Breast epithelium (tissue), 4 donors: Measurements from ENCODE around the gene HDAC9. TPM values are rescaled to one million over a fixed set of nuclear protein-coding genes. Genes with fewer than 3 reads are reported as not detected.

Source experiments
- DNase-seq, 2 donors: peaks; one replicate each; pipeline ENCODE4 v3.0.0-alpha.2; 2019; ENCODE audit warnings: low spot score in 2 of 2
- H3K27ac ChIP-seq, 2 donors: fragments of 200-600 bp; sonication (generic) in 1 of 2; one replicate each; pipeline ENCODE4 v1.5.1; 2016 to 2019; ENCODE audit warnings: mild to moderate bottlenecking in 1 of 2
- H3K27me3 ChIP-seq, 2 donors: fragments of 200-600 bp; sonication (generic) in 1 of 2; one replicate each; pipeline versions ENCODE4 v1.5.1 to v1.6.0; 2017 to 2019; ENCODE audit warnings: control low read depth in 1 of 2, mild to moderate bottlenecking in 1 of 2
- H3K36me3 ChIP-seq: fragments of 200-600 bp; one replicate; pipeline ENCODE4 v1.5.1; 2019
- H3K4me1 ChIP-seq, 2 donors: fragments of 200-600 bp; sonication (generic); one replicate each; pipeline ENCODE4 v1.5.1; 2016 to 2019; ENCODE audit warnings: control low read depth in 1 of 2
- H3K4me3 ChIP-seq, 3 donors: fragments of 200-600 bp; sonication (generic); 1 replicate in 2 of 3; 2 replicates in 1 of 3; pipeline ENCODE4 v1.5.1; 2016 to 2019; ENCODE audit warnings: mild to moderate bottlenecking in 3 of 3, moderate library complexity in 2 of 3
- H3K9me3 ChIP-seq, 2 donors: fragments of 200-600 bp; sonication (generic) in 1 of 2; one replicate each; pipeline ENCODE4 v1.5.1; 2016 to 2019; ENCODE audit warnings: control low read depth in 1 of 2
- CTCF ChIP-seq, 3 donors: fragments of 450-650 bp; IDR thresholded peaks; one replicate each; pipeline ENCODE4 v1.5.1; 2016 to 2017; ENCODE audit warnings: antibody characterized with exemption in 3 of 3, mild to moderate bottlenecking in 3 of 3, moderate library complexity in 3 of 3
- POLR2A ChIP-seq: fragments of 450-650 bp; IDR thresholded peaks from one replicate; pipeline ENCODE4 v1.6.1; 2016; ENCODE audit warnings: antibody characterized with exemption, mild to moderate bottlenecking, moderate library complexity
- POLR2AphosphoS5 ChIP-seq, 3 donors: sonication (generic); formaldehyde crosslinking; IDR thresholded peaks; one replicate each; pipeline ENCODE4 v1.6.1; 2017; ENCODE audit warnings: antibody characterized with exemption in 3 of 3
- intact Hi-C: fragments of 100-400 bp; cut with DNase I; formaldehyde crosslinking; loops from one replicate; pipeline ENCODE4 v1.15.1; 2023; ENCODE audit warnings: low total_unique reads
- total RNA-seq, 3 donors: library from RNA; depleted of rRNA; stranded (reverse); fragments of >200 nt; gene quantifications; one replicate each; pipeline ENCODE4 v1.1.0, GENCODE V29; 2016

HDAC9 gene
- total RNA-seq, 3 donors from 2014 or later, result 7.2 to 27.5 (median 7.3) TPM

- DNase-seq, result no peak
- Histone ChIP-seq H3K9me3 (no peaks in the 10 kb centered on the region), H3K36me3 (no peaks in the 10 kb centered on the region), H3K4me3 (no peak overlapping the region), H3K4me1 (no peaks in the 10 kb centered on the region), H3K27me3 (no peaks in the 10 kb centered on the region), H3K27ac (no peak overlapping the region)
- TF ChIP-seq POLR2AphosphoS5 (IDR thresholded peaks at IDR 0.05) (no peak), POLR2A (no peak), CTCF (IDR thresholded peaks at IDR 0.05) (no peak)
- intact Hi-C loops, result no loop called here
Observed at GRCh38 chr7:18821554-18821953, 326.0 kb downstream of the HDAC9 start.

GRCh38 chr7:18824157-18824556 is 328.6 kb downstream of the HDAC9 start:
- Histone ChIP-seq H3K27ac (no peak overlapping the region), H3K9me3 (no peaks in the 10 kb centered on the region), H3K36me3 (no peaks in the 10 kb centered on the region), H3K4me1 (no peaks in the 10 kb centered on the region), H3K27me3 (no peaks in the 10 kb centered on the region), H3K4me3 (no peak overlapping the region)
- TF ChIP-seq CTCF (IDR thresholded peaks at IDR 0.05), result no peak
- no peak for TF ChIP-seq POLR2AphosphoS5 (IDR thresholded peaks at IDR 0.05)
- TF ChIP-seq POLR2A, result no peak
- DNase-seq, result no peak
- intact Hi-C loops, result no loop called here

GRCh38 chr7:18828260-18828993 is 332.9 kb downstream of the HDAC9 start:
- Histone ChIP-seq H3K27ac (no peak overlapping the region), H3K4me1 (no peaks in the 10 kb centered on the region), H3K36me3 (no peaks in the 10 kb centered on the region), H3K4me3 (no peak overlapping the region), H3K27me3 (no peaks in the 10 kb centered on the region), H3K9me3 (no peaks in the 10 kb centered on the region)
- intact Hi-C loops, result no loop called here
- TF ChIP-seq POLR2A, result no peak
- TF ChIP-seq POLR2AphosphoS5 (IDR thresholded peaks at IDR 0.05), result no peak
- no peak for DNase-seq

- Histone ChIP-seq H3K36me3 (no peaks in the 10 kb centered on the region), H3K27ac (no peak overlapping the region), H3K4me3 (peak overlapping the region in 1 of 3 donors; percentile 11), H3K9me3 (no peaks in the 10 kb centered on the region), H3K27me3 (no peaks in the 10 kb centered on the region), H3K4me1 (no peaks in the 10 kb centered on the region)
- no peak for DNase-seq
- TF ChIP-seq CTCF (IDR thresholded peaks at IDR 0.05) (no peak), POLR2AphosphoS5 (IDR thresholded peaks at IDR 0.05) (no peak), POLR2A (no peak)
- intact Hi-C loops, result no loop called here
Observed at GRCh38 chr7:18828994-18829857, 333.7 kb downstream of the HDAC9 start.

GRCh38 chr7:18829858-18830285 is 334.3 kb downstream of the HDAC9 start:
- peak overlapping the region in 1 of 3 donors; percentile 11 for H3K4me3 ChIP-seq
- no peaks in the 10 kb centered on the region for H3K36me3 ChIP-seq
- intact Hi-C loops, result no loop called here
- no peaks in the 10 kb centered on the region for H3K4me1 ChIP-seq
- H3K27me3 ChIP-seq, result no peaks in the 10 kb centered on the region
- no peak for TF ChIP-seq POLR2A
- TF ChIP-seq POLR2AphosphoS5 (IDR thresholded peaks at IDR 0.05), result no peak
- no peak for TF ChIP-seq CTCF (IDR thresholded peaks at IDR 0.05)
- no peak overlapping the region for H3K27ac ChIP-seq
- no peaks in the 10 kb centered on the region for H3K9me3 ChIP-seq
- no peak for DNase-seq
